ENCODE measurements around the gene OR6V1. TPM values are rescaled to one million over a fixed set of nuclear protein-coding genes. Genes with fewer than 3 reads are reported as not detected.

The OR6V1 gene
- total RNA-seq, 2 experiments from 2014 or later, result not detected

DNA sequence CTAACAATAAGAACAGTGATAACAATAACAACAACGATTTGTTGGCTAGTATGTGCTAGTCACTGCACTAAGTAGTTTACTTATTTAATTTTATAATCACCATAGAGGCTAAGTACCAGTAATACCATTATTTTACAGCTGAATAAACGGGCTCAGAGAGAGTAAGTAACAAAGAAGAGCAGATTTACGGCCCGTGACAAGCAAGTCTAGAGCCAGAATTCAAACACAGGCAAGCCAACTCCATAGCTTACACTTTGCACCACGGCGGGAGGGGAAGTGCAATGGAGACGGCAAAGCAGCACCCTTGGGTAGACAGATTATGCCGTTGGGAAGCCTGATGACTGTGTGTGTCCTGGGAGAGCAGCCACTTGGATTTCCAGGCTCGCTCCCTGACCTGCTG is 1.2 kb upstream of the OR6V1 start:
- POLR2A ChIA-PET, result no interaction called here
- no peak overlapping the region for H3K27ac Mint-ChIP-seq
- intact Hi-C loops (cut with DNase I, micrococcal nuclease), result no loop called here

DNA sequence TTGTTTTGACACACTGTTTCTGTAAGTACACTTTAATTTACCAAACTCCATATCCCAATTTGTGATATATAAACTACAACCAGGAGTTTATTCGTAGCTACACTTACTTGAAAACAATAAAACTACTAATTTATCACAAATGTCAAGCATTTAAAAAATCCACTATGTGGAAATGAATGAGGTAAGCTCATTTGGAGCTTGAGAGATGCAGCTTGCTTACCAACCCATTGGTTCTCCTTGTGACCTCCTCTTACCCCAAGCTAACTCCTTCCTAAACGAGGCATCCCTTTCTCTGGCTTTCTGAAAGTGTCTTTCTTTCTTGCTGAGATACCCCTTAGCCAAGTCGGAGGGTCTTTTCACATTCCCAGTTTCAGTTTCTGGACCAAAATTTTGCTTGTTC is 2.5 kb downstream of the OR6V1 start:
- intact Hi-C loops (cut with DNase I, micrococcal nuclease), result no loop called here
- Histone ChIP-seq H3K27me3 (ENCODE audit: control insufficient read depth in 1 of 2, insufficient read depth in 2 of 2, low read length in 2 of 2) (no peaks in the 10 kb centered on the region), H3K4me1 (ENCODE audit: insufficient read depth, low read length) (no peaks in the 10 kb centered on the region), H3K4me3 (ENCODE audit: low read length) (no peak overlapping the region), H3K9me3 (ENCODE audit: control insufficient read depth in 1 of 2, insufficient read depth in 1 of 2, low read length in 2 of 2) (peaks cover 0 to 5% of the 10 kb centered on the region in 2 experiments), H3K36me3 (ENCODE audit: insufficient read depth, low read length) (no peaks in the 10 kb centered on the region), H3K27ac (ENCODE audit: low read depth in 1 of 2, low read length in 2 of 2) (no peak overlapping the region)
- ChIA-PET POLR2A (no interaction called here), CTCF (no interaction called here)
- ATAC-seq (ENCODE audit: poor library complexity), result no peak
- Mint-ChIP-seq H3K9me3 (no peaks in the 10 kb centered on the region), H3K4me3 (no peak overlapping the region), H3K27ac (no peak overlapping the region), H3K4me1 (ENCODE audit: low read depth) (no peaks in the 10 kb centered on the region), H3K27me3 (peaks cover 23% of the 10 kb centered on the region), H3K36me3 (ENCODE audit: low read depth) (no peaks in the 10 kb centered on the region)
- no peak for DNase-seq
- TF ChIP-seq, protein P1, sequence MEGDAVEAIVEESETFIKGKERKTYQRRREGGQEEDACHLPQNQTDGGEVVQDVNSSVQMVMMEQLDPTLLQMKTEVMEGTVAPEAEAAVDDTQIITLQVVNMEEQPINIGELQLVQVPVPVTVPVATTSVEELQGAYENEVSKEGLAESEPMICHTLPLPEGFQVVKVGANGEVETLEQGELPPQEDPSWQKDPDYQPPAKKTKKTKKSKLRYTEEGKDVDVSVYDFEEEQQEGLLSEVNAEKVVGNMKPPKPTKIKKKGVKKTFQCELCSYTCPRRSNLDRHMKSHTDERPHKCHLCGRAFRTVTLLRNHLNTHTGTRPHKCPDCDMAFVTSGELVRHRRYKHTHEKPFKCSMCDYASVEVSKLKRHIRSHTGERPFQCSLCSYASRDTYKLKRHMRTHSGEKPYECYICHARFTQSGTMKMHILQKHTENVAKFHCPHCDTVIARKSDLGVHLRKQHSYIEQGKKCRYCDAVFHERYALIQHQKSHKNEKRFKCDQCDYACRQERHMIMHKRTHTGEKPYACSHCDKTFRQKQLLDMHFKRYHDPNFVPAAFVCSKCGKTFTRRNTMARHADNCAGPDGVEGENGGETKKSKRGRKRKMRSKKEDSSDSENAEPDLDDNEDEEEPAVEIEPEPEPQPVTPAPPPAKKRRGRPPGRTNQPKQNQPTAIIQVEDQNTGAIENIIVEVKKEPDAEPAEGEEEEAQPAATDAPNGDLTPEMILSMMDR (IDR thresholded peaks at IDR 0.05), result no peak

More for the DNA sequence above, 1.2 kb upstream of the OR6V1 start:
- H3K4me1 Mint-ChIP-seq (ENCODE audit: low read depth), result no peaks in the 10 kb centered on the region
- H3K36me3 Mint-ChIP-seq (ENCODE audit: low read depth), result no peaks in the 10 kb centered on the region
- H3K27ac ChIP-seq (ENCODE audit: low read depth in 1 of 2, low read length in 2 of 2), result no peak overlapping the region
- H3K9me3 Mint-ChIP-seq, result no peaks in the 10 kb centered on the region
- no peak for ATAC-seq (ENCODE audit: poor library complexity)
- no peaks in the 10 kb centered on the region for H3K36me3 ChIP-seq (ENCODE audit: insufficient read depth, low read length)
- H3K27me3 Mint-ChIP-seq, result peaks cover 4% of the 10 kb centered on the region
- no peak overlapping the region for H3K4me3 ChIP-seq (ENCODE audit: low read length)
- CTCF ChIA-PET, result no interaction called here
- no peaks in the 10 kb centered on the region for H3K27me3 ChIP-seq (ENCODE audit: control insufficient read depth in 1 of 2, insufficient read depth in 2 of 2, low read length in 2 of 2)
- H3K4me1 ChIP-seq (ENCODE audit: insufficient read depth, low read length), result no peaks in the 10 kb centered on the region
- TF ChIP-seq, protein P1 (IDR thresholded peaks at IDR 0.05), result no peak
- H3K9me3 ChIP-seq (ENCODE audit: control insufficient read depth in 1 of 2, insufficient read depth in 1 of 2, low read length in 2 of 2), result peaks cover 0 to 5% of the 10 kb centered on the region in 2 experiments
- no peak overlapping the region for H3K4me3 Mint-ChIP-seq
- DNase-seq, result no peak

DNA sequence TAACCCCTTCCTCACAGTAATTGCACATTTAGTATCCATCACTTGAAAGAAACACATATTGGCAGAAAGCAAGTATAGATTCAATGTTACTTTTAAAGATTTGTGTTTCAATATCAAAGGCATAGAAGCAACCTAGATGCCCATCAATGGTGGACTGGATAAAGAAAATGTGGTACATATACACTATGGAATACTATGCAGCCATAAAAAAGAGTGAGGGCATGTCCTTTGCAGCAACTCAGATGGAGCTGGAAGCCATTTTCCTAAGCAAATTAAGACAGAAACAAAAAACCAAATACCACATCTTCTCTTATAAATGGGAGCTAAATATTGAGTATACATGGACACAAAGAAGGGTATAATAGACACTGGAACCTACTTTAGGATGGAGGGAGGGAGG is 3.6 kb downstream of the OR6V1 start:
- DNase-seq (no peak), ATAC-seq (ENCODE audit: poor library complexity) (no peak)
- H3K27me3 Mint-ChIP-seq, result peaks cover 23% of the 10 kb centered on the region
- H3K4me3 Mint-ChIP-seq, result no peak overlapping the region
- Histone ChIP-seq H3K4me3 (ENCODE audit: low read length) (no peak overlapping the region), H3K36me3 (ENCODE audit: insufficient read depth, low read length) (no peaks in the 10 kb centered on the region), H3K27ac (ENCODE audit: low read depth in 1 of 2, low read length in 2 of 2) (no peak overlapping the region), H3K4me1 (ENCODE audit: insufficient read depth, low read length) (no peaks in the 10 kb centered on the region), H3K27me3 (ENCODE audit: control insufficient read depth in 1 of 2, insufficient read depth in 2 of 2, low read length in 2 of 2) (no peaks in the 10 kb centered on the region), H3K9me3 (ENCODE audit: control insufficient read depth in 1 of 2, insufficient read depth in 1 of 2, low read length in 2 of 2) (peaks cover 0 to 5% of the 10 kb centered on the region in 2 experiments)
- H3K27ac Mint-ChIP-seq, result no peak overlapping the region
- no peaks in the 10 kb centered on the region for H3K36me3 Mint-ChIP-seq (ENCODE audit: low read depth)
- intact Hi-C loops (cut with DNase I, micrococcal nuclease), result no loop called here
- CTCF ChIA-PET, result no interaction called here
- TF ChIP-seq, protein P1 (IDR thresholded peaks at IDR 0.05), result no peak
- POLR2A ChIA-PET, result no interaction called here
- H3K4me1 Mint-ChIP-seq (ENCODE audit: low read depth), result no peaks in the 10 kb centered on the region
- no peaks in the 10 kb centered on the region for H3K9me3 Mint-ChIP-seq
